WTC11 (cell line): ENCODE measurements around the gene CLBA1. TPM values are rescaled to one million over a fixed set of nuclear protein-coding genes. Genes with fewer than 3 reads are reported as not detected.

Source experiments
- ATAC-seq: fragments of 200-7000 bp; cut with Tn5 transposase; 2 replicates; pipeline ENCODE4 v1.10.0; 2021; ENCODE audit warnings: mild to moderate bottlenecking, moderate library complexity
- CTCF ChIA-PET: fragments of 300-600 bp; sonication (Branson Sonifier 250); formaldehyde crosslinking; loops from one replicate; lab custom pipeline; 2021; ENCODE audit warnings: antibody characterized with exemption; lab: Charles Lee
- POLR2A ChIA-PET: fragments of 350-600 bp; sonication (Branson Sonifier 250); formaldehyde crosslinking; loops from one replicate; lab custom pipeline; 2021; ENCODE audit warnings: antibody characterized with exemption; lab: Charles Lee
- DNase-seq: peaks from one replicate; pipeline ENCODE4 v3.0.0; 2021; ENCODE audit warnings: low spot score
- H3K27ac Mint-ChIP-seq: 2 replicates; pipeline ENCODE4 v1.8.0; 2021; ENCODE audit warnings: mixed read lengths
- H3K27me3 Mint-ChIP-seq: 2 replicates; pipeline ENCODE4 v1.8.0; 2021; ENCODE audit warnings: low read depth, mild to moderate bottlenecking, moderate library complexity, mixed read lengths
- H3K36me3 Mint-ChIP-seq: 2 replicates; pipeline ENCODE4 v1.8.0; 2021; ENCODE audit warnings: mixed read lengths
- H3K4me1 Mint-ChIP-seq: 2 replicates; pipeline ENCODE4 v1.8.0; 2022; ENCODE audit warnings: mixed read lengths
- H3K4me3 Mint-ChIP-seq: 2 replicates; pipeline ENCODE4 v1.8.0; 2021; ENCODE audit warnings: mild to moderate bottlenecking, moderate library complexity, mixed read lengths
- H3K9me3 Mint-ChIP-seq: 2 replicates; pipeline ENCODE4 v1.8.0; 2021; ENCODE audit warnings: mixed read lengths
- CBFB ChIP-seq: sonication (generic); formaldehyde crosslinking; IDR thresholded peaks from 2 replicates; pipeline ENCODE4 v1.8.1; 2022; ENCODE audit warnings: mild to moderate bottlenecking, low read depth, missing genetic modification reagents
- FOXJ3 ChIP-seq: sonication (generic); formaldehyde crosslinking; IDR thresholded peaks from 2 replicates; pipeline ENCODE4 v1.9.0; 2021; ENCODE audit warnings: missing genetic modification reagents, mild to moderate bottlenecking, borderline replicate concordance
- FOXP1 ChIP-seq: sonication (generic); formaldehyde crosslinking; IDR thresholded peaks from 2 replicates; pipeline ENCODE4 v1.8.0; 2022; ENCODE audit warnings: missing genetic modification reagents, mild to moderate bottlenecking, moderate library complexity, borderline replicate concordance
- HMGA2 ChIP-seq: fragments of 250-450 bp; sonication (Bioruptor Pico); IDR thresholded peaks from 2 replicates; pipeline ENCODE4 v1.4.0; 2021; ENCODE audit warnings: mild to moderate bottlenecking, moderate library complexity
- NFE2L1 ChIP-seq: sonication (generic); formaldehyde crosslinking; IDR thresholded peaks from 2 replicates; pipeline ENCODE4 v1.8.1; 2023; ENCODE audit warnings: missing genetic modification reagents
- NR3C1 ChIP-seq: sonication (generic); formaldehyde crosslinking; conservative IDR thresholded peaks from 2 replicates; pipeline ENCODE4 v1.8.1; 2023; ENCODE audit warnings: low read depth, mild to moderate bottlenecking, missing genetic modification reagents
- RORB ChIP-seq: fragments of 250-450 bp; sonication (Bioruptor Pico); IDR thresholded peaks from 2 replicates; pipeline ENCODE4 v1.9.0; 2021; ENCODE audit warnings: mild to moderate bottlenecking
- SOX15 ChIP-seq: fragments of 250-450 bp; sonication (Bioruptor Pico); IDR thresholded peaks from 2 replicates; pipeline ENCODE4 v1.9.0; 2021; ENCODE audit warnings: mild to moderate bottlenecking
- TCF7 ChIP-seq: sonication (generic); formaldehyde crosslinking; IDR thresholded peaks from 2 replicates; pipeline ENCODE4 v1.8.0; 2022; ENCODE audit warnings: mild to moderate bottlenecking, low read depth, missing genetic modification reagents, moderate library complexity
- TEAD1 ChIP-seq: sonication (generic); formaldehyde crosslinking; IDR thresholded peaks from 2 replicates; pipeline ENCODE4 v1.8.0; 2022; ENCODE audit warnings: mild to moderate bottlenecking, missing genetic modification reagents
- ZNF219 ChIP-seq: sonication (generic); formaldehyde crosslinking; IDR thresholded peaks from 2 replicates; pipeline ENCODE4 v1.8.0; 2023; ENCODE audit warnings: missing genetic modification reagents, mild to moderate bottlenecking, borderline replicate concordance
- ZNF232 ChIP-seq: sonication (generic); formaldehyde crosslinking; IDR thresholded peaks from 2 replicates; pipeline ENCODE4 v1.8.0; 2022; ENCODE audit warnings: mild to moderate bottlenecking, missing genetic modification reagents
- ZNF396 ChIP-seq: fragments of 250-450 bp; sonication (Bioruptor Pico); IDR thresholded peaks from 2 replicates; pipeline ENCODE4 v1.8.0; 2021; ENCODE audit warnings: mild to moderate bottlenecking, moderate library complexity, borderline replicate concordance
- ZNF416 ChIP-seq: fragments of 250-450 bp; sonication (Bioruptor Pico); IDR thresholded peaks from 2 replicates; pipeline ENCODE4 v1.9.0; 2021; ENCODE audit warnings: mild to moderate bottlenecking, inconsistent platforms
- ZNF423 ChIP-seq: fragments of 250-450 bp; sonication (Bioruptor Pico); IDR thresholded peaks from 2 replicates; pipeline ENCODE4 v2.1.2; 2022; ENCODE audit warnings: mild to moderate bottlenecking, moderate library complexity
- total RNA-seq: library from RNA; stranded (reverse); gene quantifications from 3 replicates; pipeline ENCODE4 v1.2.3, GENCODE V29; 2021
- TF ChIP-seq, protein P1 (sequence below): sonication (generic); formaldehyde crosslinking; IDR thresholded peaks from 2 replicates; pipeline ENCODE4 v1.8.1; 2023; ENCODE audit warnings: mild to moderate bottlenecking, missing genetic modification reagents
- TF ChIP-seq, protein P2 (sequence below): sonication (generic); formaldehyde crosslinking; conservative IDR thresholded peaks from 2 replicates; pipeline ENCODE4 v1.8.1; 2022; ENCODE audit warnings: mild to moderate bottlenecking, missing genetic modification reagents
- TF ChIP-seq, protein P3 (sequence below): fragments of 250-450 bp; sonication (Bioruptor Pico); IDR thresholded peaks from 2 replicates; pipeline ENCODE4 v1.9.0; 2021; ENCODE audit warnings: mild to moderate bottlenecking
- TF ChIP-seq, protein P4 (sequence below): sonication (generic); formaldehyde crosslinking; IDR thresholded peaks from 2 replicates; pipeline ENCODE4 v1.8.0; 2022; ENCODE audit warnings: mild to moderate bottlenecking, missing genetic modification reagents

Gene CLBA1
- total RNA-seq, 1 experiment from 2014 or later = 3.8 TPM

DNA sequence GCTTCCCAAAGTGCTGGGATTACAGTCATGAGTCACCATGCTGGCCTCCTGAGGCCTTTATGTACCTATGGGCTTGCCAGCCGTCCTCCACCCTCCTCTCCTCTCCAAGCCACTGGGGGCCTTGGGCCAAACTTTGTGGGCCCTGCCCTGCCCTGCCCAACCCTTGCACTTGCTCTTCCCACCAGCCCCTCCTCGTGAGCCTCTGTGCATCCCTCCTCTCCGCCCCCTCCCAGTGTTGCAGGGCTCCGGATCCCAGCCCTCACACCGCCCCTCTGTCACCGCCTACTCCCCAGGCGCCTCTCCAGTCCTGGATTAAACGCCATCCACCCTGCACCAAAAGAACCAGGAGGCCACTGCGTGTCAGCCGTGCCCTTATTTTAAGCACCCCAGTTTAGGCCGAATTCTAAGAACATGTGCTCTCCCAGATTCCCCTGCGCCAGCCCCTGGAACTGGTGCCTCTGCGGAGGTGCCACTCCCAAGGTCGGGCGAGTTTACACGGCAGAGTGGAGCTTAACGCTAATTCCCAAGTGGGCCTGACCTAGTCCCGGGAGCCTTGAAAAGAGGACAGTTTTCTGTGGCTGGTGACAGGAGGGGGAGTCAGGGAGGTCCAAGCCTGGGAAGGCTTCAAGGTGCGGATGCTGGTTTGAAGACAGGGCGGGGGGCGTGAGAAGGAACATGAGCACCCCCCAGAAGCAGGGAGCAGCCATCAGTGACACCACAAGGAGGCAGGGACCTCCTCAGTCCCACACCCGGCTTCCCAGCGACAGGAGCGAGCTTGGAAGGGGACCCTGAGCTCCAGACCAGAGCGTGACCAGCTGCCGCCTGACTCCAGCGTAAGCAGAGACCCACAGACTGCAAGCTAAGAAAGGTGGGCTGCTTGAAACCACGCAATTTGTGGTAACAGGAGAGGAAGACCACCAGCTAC lies 56.5 kb downstream of the CLBA1 start (continued):
- TF ChIP-seq ZNF416 (CRISPR knock-in tag) (no peak), CBFB (no peak), ZNF219 (CRISPR knock-in tag) (no peak), ZNF396 (CRISPR knock-in tag) (no peak), FOXJ3 (CRISPR knock-in tag) (no peak)
- TF ChIP-seq, protein P1, sequence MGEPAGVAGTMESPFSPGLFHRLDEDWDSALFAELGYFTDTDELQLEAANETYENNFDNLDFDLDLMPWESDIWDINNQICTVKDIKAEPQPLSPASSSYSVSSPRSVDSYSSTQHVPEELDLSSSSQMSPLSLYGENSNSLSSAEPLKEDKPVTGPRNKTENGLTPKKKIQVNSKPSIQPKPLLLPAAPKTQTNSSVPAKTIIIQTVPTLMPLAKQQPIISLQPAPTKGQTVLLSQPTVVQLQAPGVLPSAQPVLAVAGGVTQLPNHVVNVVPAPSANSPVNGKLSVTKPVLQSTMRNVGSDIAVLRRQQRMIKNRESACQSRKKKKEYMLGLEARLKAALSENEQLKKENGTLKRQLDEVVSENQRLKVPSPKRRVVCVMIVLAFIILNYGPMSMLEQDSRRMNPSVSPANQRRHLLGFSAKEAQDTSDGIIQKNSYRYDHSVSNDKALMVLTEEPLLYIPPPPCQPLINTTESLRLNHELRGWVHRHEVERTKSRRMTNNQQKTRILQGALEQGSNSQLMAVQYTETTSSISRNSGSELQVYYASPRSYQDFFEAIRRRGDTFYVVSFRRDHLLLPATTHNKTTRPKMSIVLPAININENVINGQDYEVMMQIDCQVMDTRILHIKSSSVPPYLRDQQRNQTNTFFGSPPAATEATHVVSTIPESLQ = no peak
- TF ChIP-seq, all 79 proteins: peak for 0

DNA sequence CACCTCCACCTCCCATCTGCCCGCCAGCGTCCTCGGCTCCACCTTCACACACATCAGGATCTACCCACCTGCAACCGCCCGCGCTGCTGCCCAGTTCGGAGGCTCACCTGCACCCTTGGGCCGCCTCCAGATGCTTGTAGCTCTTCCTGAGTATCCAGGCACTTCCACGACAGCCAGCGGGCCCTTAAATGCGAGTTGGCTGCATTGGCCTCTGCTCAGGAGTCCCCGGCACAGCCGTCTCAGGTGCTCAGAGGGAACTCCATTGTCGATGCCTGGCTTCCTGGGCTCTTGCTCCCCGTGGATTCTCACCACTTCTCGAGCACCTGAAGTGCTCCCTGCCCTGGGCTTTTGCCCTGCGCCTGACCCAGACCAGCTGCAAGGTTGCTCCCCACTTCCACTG lies 57.2 kb downstream of the CLBA1 start:
- TF ChIP-seq, protein P2, sequence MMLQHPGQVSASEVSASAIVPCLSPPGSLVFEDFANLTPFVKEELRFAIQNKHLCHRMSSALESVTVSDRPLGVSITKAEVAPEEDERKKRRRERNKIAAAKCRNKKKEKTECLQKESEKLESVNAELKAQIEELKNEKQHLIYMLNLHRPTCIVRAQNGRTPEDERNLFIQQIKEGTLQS = no peak
- TF ChIP-seq NR3C1 = no peak
- TF ChIP-seq NFE2L1 = no peak
- Mint-ChIP-seq H3K9me3 (no peaks in the 10 kb centered on the region), H3K36me3 (no peaks in the 10 kb centered on the region), H3K27ac (no peak overlapping the region), H3K4me1 (peaks cover 4% of the 10 kb centered on the region; the same call in 1 of the 2 replicates), H3K4me3 (no peak overlapping the region), H3K27me3 (peaks cover 20% of the 10 kb centered on the region)
- ATAC-seq = no peak
- POLR2A ChIA-PET = no interaction called here
- CTCF ChIA-PET = interaction anchor here (1.3 to 5.1 kb wide), 4 partner anchors 16 to 74 kb away, joined by 4 to 39 read pairs (median 5); no protein-coding TSS in a partner anchor
- no peak for DNase-seq

DNA sequence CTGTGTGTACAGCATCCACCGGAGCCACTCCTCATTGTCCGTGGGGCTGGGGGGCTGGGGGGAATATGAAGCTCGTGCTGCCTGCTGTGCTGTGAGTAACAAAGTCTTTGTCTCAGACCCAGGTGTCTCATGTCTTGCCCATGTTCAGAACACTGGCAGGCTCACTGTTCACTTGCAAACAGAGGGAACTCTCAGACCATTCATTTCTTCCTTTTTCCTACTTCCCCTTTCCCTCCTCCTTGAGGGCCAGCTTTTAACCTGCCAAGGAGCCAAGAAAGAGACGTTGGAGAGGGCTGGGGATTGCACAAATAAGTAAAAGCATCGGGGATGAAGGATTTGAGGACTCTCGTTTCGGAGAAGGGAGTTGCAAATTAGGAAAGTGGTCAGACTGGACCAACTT lies 58.1 kb downstream of the CLBA1 start:
- no peak overlapping the region for H3K4me3 Mint-ChIP-seq
- H3K4me1 Mint-ChIP-seq = peaks cover 3% of the 10 kb centered on the region; the same call in 1 of the 2 replicates
- H3K36me3 Mint-ChIP-seq = no peaks in the 10 kb centered on the region
- no peaks in the 10 kb centered on the region for H3K9me3 Mint-ChIP-seq
- CTCF ChIA-PET = interaction anchor here (0.7 to 5.1 kb wide), 4 partner anchors 12 to 75 kb away, joined by 3 to 39 read pairs (median 4); no protein-coding TSS in a partner anchor
- DNase-seq = no peak
- TF ChIP-seq ZNF232 (CRISPR knock-in tag) = no peak
- no peak for TF ChIP-seq HMGA2
- no peak for TF ChIP-seq TEAD1
- no peak for TF ChIP-seq RORB
- no peak for TF ChIP-seq ZNF423 (CRISPR knock-in tag)
- no peak for TF ChIP-seq FOXP1 (CRISPR knock-in tag)
- TF ChIP-seq TCF7 (CRISPR knock-in tag) = no peak
- TF ChIP-seq, protein P3, sequence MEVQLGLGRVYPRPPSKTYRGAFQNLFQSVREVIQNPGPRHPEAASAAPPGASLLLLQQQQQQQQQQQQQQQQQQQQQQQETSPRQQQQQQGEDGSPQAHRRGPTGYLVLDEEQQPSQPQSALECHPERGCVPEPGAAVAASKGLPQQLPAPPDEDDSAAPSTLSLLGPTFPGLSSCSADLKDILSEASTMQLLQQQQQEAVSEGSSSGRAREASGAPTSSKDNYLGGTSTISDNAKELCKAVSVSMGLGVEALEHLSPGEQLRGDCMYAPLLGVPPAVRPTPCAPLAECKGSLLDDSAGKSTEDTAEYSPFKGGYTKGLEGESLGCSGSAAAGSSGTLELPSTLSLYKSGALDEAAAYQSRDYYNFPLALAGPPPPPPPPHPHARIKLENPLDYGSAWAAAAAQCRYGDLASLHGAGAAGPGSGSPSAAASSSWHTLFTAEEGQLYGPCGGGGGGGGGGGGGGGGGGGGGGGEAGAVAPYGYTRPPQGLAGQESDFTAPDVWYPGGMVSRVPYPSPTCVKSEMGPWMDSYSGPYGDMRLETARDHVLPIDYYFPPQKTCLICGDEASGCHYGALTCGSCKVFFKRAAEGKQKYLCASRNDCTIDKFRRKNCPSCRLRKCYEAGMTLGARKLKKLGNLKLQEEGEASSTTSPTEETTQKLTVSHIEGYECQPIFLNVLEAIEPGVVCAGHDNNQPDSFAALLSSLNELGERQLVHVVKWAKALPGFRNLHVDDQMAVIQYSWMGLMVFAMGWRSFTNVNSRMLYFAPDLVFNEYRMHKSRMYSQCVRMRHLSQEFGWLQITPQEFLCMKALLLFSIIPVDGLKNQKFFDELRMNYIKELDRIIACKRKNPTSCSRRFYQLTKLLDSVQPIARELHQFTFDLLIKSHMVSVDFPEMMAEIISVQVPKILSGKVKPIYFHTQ = no peak
- TF ChIP-seq, protein P4, sequence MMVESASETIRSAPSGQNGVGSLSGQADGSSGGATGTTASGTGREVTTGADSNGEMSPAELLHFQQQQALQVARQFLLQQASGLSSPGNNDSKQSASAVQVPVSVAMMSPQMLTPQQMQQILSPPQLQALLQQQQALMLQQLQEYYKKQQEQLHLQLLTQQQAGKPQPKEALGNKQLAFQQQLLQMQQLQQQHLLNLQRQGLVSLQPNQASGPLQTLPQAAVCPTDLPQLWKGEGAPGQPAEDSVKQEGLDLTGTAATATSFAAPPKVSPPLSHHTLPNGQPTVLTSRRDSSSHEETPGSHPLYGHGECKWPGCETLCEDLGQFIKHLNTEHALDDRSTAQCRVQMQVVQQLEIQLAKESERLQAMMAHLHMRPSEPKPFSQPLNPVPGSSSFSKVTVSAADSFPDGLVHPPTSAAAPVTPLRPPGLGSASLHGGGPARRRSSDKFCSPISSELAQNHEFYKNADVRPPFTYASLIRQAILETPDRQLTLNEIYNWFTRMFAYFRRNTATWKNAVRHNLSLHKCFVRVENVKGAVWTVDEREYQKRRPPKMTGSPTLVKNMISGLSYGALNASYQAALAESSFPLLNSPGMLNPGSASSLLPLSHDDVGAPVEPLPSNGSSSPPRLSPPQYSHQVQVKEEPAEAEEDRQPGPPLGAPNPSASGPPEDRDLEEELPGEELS (CRISPR knock-in tag) = no peak
- no peak for TF ChIP-seq SOX15 (CRISPR knock-in tag)
- TF ChIP-seq, all 79 proteins: peak for 0
- ATAC-seq = no peak
- POLR2A ChIA-PET = no interaction called here
- H3K27me3 Mint-ChIP-seq = peaks cover 20% of the 10 kb centered on the region
- H3K27ac Mint-ChIP-seq = no peak overlapping the region
